Measurements from ENCODE around the gene ZBTB42.

- TF ChIP-seq CTCF (IDR thresholded peaks at IDR 0.05) (no peak), EP300 (IDR thresholded peaks at IDR 0.05; ENCODE audit: low read depth) (no peak), POLR2A (IDR thresholded peaks at IDR 0.05) (no peak), POLR2AphosphoS5 (IDR thresholded peaks at IDR 0.05) (no peak)
Measured at GRCh38 chr14:104767634-104767918, 33.3 kb upstream of the ZBTB42 start.

All from transverse colon (tissue), 4 donors.